ENCODE measurements around the gene GLYATL1. TPM values are rescaled to one million over a fixed set of nuclear protein-coding genes. Genes with fewer than 3 reads are reported as not detected.

GLYATL1 gene
- 1.1 TPM in 1 of 2 replicates, not detected in the other for total RNA-seq (2014; rRNA removed; shearing (Covaris generic))

- DNase-seq (ENCODE audit: low read depth) = no peak
These were observed at the start of gene GLYATL1 for GRCh38 chr11:58939277-58939676. TSS of gene GLYATL1 (plus strand) at chr11:58939488. CDS start at chr11:58947088, 7,600 bp downstream.

- no peak for DNase-seq (ENCODE audit: low read depth)
These were observed 45.4 kb upstream of the GLYATL1 start for GRCh38 chr11:58893899-58894298.

- DNase-seq (ENCODE audit: low read depth) = no peak
These were observed 41.2 kb upstream of the GLYATL1 start for GRCh38 chr11:58898106-58898505.

- DNase-seq (ENCODE audit: low read depth) = peak; percentile 84
These were observed 38.5 kb upstream of the GLYATL1 start for GRCh38 chr11:58900479-58901420.

GRCh38 chr11:58902881-58903280 is 36.4 kb upstream of the GLYATL1 start:
- no peak for DNase-seq (ENCODE audit: low read depth)

GRCh38 chr11:58905011-58905720 is 34.1 kb upstream of the GLYATL1 start:
- DNase-seq (ENCODE audit: low read depth) = peak; percentile 80

- peak; percentile 92 for DNase-seq (ENCODE audit: low read depth)
These were observed 33.4 kb upstream of the GLYATL1 start for GRCh38 chr11:58905721-58906547.

GRCh38 chr11:58907780-58908179 is 31.5 kb upstream of the GLYATL1 start:
- no peak for DNase-seq (ENCODE audit: low read depth)

- no peak for DNase-seq (ENCODE audit: low read depth)
These were observed 27.2 kb upstream of the GLYATL1 start for GRCh38 chr11:58912124-58912523.

GRCh38 chr11:58913685-58914084 is 25.6 kb upstream of the GLYATL1 start:
- no peak for DNase-seq (ENCODE audit: low read depth)

GRCh38 chr11:58914821-58915543 is 24.3 kb upstream of the GLYATL1 start:
- DNase-seq (ENCODE audit: low read depth) = no peak

- no peak for DNase-seq (ENCODE audit: low read depth)
These were observed 22.7 kb upstream of the GLYATL1 start for GRCh38 chr11:58916637-58917036.

GRCh38 chr11:58917159-58917783 is 22.0 kb upstream of the GLYATL1 start:
- DNase-seq (ENCODE audit: low read depth) = no peak

- DNase-seq (ENCODE audit: low read depth) = peak; percentile 16
These were observed 19.7 kb upstream of the GLYATL1 start for GRCh38 chr11:58919561-58919960.

- no peak for DNase-seq (ENCODE audit: low read depth)
These were observed 19.3 kb upstream of the GLYATL1 start for GRCh38 chr11:58919980-58920379.

GRCh38 chr11:58921778-58922390 is 17.4 kb upstream of the GLYATL1 start:
- no peak for DNase-seq (ENCODE audit: low read depth)

- DNase-seq (ENCODE audit: low read depth) = no peak
These were observed 16.8 kb upstream of the GLYATL1 start for GRCh38 chr11:58922479-58922878.

GRCh38 chr11:58923300-58923788 is 15.9 kb upstream of the GLYATL1 start:
- peak; percentile 66 for DNase-seq (ENCODE audit: low read depth)

GRCh38 chr11:58924230-58924629 is 15.1 kb upstream of the GLYATL1 start:
- no peak for DNase-seq (ENCODE audit: low read depth)

- no peak for DNase-seq (ENCODE audit: low read depth)
These were observed 13.0 kb upstream of the GLYATL1 start for GRCh38 chr11:58926251-58926650.

All from Daoy (cell line).